Chondrocyte (in vitro differentiated cells): ENCODE results near the gene SPON2. TPM values are rescaled to one million over a fixed set of nuclear protein-coding genes. Genes with fewer than 3 reads are reported as not detected.

Source experiments
- DNase-seq: peaks from one replicate; pipeline ENCODE4 v3.0.0; 2021; ENCODE audit warnings: mixed read lengths, low spot score
- H3K27ac Mint-ChIP-seq: one replicate; pipeline ENCODE4 v1.8.0; 2021; ENCODE audit warnings: mild to moderate bottlenecking, moderate library complexity, mixed read lengths; ENCODE audit not compliant: unreplicated experiment
- H3K27me3 Mint-ChIP-seq: 2 replicates; pipeline ENCODE4 v1.8.0; 2021; ENCODE audit warnings: low read depth, mixed read lengths
- H3K36me3 Mint-ChIP-seq: 2 replicates; pipeline ENCODE4 v1.8.0; 2021; ENCODE audit warnings: low read depth, mixed read lengths
- H3K4me1 Mint-ChIP-seq: 2 replicates; pipeline ENCODE4 v1.8.0; 2021; ENCODE audit warnings: low read depth, mild to moderate bottlenecking, mixed read lengths
- H3K4me3 Mint-ChIP-seq: one replicate; pipeline ENCODE4 v1.8.0; 2021; ENCODE audit warnings: mild to moderate bottlenecking, moderate library complexity, mixed read lengths; ENCODE audit not compliant: unreplicated experiment
- H3K9me3 Mint-ChIP-seq: 2 replicates; pipeline ENCODE4 v1.8.0; 2021; ENCODE audit warnings: low read depth, mixed read lengths
- CTCF ChIP-seq: fragments of 200-600 bp; sonication (generic); IDR thresholded peaks from 2 replicates; pipeline ENCODE4 v1.5.0; 2021; ENCODE audit warnings: antibody characterized with exemption, mild to moderate bottlenecking, moderate library complexity
- total RNA-seq: library from RNA; stranded (reverse); gene quantifications from 3 replicates; pipeline ENCODE4 v1.2.1, GENCODE V29; 2021

The SPON2 gene
- total RNA-seq, 1 donor from 2014 or later, result 158 TPM

- Mint-ChIP-seq H3K4me3 (no peak overlapping the region), H3K9me3 (peaks cover 22% of the 10 kb centered on the region), H3K4me1 (peaks cover 4% of the 10 kb centered on the region), H3K36me3 (peaks cover 12% of the 10 kb centered on the region), H3K27ac (no peak overlapping the region), H3K27me3 (peaks cover 15% of the 10 kb centered on the region)
- TF ChIP-seq CTCF, result no peak
- DNase-seq, result no peak
These were observed 12.0 kb downstream of the SPON2 start for GRCh38 chr4:1160351-1160750.

- TF ChIP-seq CTCF, result no peak
- Mint-ChIP-seq H3K4me1 (peaks cover 16% of the 10 kb centered on the region), H3K36me3 (peaks cover 9% of the 10 kb centered on the region), H3K27me3 (peaks cover 35% of the 10 kb centered on the region), H3K9me3 (peaks cover 16% of the 10 kb centered on the region), H3K4me3 (no peak overlapping the region), H3K27ac (no peak overlapping the region)
- no peak for DNase-seq
These were observed 16.3 kb downstream of the SPON2 start for GRCh38 chr4:1156069-1156468.

GRCh38 chr4:1155314-1155713 is 17.1 kb downstream of the SPON2 start:
- H3K36me3 Mint-ChIP-seq, result peaks cover 9% of the 10 kb centered on the region
- peaks cover 16% of the 10 kb centered on the region for H3K4me1 Mint-ChIP-seq
- peaks cover 16% of the 10 kb centered on the region for H3K9me3 Mint-ChIP-seq
- TF ChIP-seq CTCF, result no peak
- H3K27me3 Mint-ChIP-seq, result peaks cover 33% of the 10 kb centered on the region
- H3K4me3 Mint-ChIP-seq, result no peak overlapping the region
- DNase-seq, result no peak
- H3K27ac Mint-ChIP-seq, result peak overlapping the region; percentile 29

GRCh38 chr4:1154523-1155182 is 17.7 kb downstream of the SPON2 start:
- H3K9me3 Mint-ChIP-seq, result peaks cover 16% of the 10 kb centered on the region
- H3K36me3 Mint-ChIP-seq, result peaks cover 9% of the 10 kb centered on the region
- peaks cover 32% of the 10 kb centered on the region for H3K27me3 Mint-ChIP-seq
- peaks cover 16% of the 10 kb centered on the region for H3K4me1 Mint-ChIP-seq
- peak overlapping the region; percentile 70 for H3K27ac Mint-ChIP-seq
- TF ChIP-seq CTCF, result no peak
- DNase-seq, result no peak
- H3K4me3 Mint-ChIP-seq, result peak overlapping the region; percentile 38

- Mint-ChIP-seq H3K36me3 (peaks cover 10% of the 10 kb centered on the region), H3K27me3 (peaks cover 33% of the 10 kb centered on the region), H3K4me3 (peak overlapping the region; percentile 38), H3K27ac (peak overlapping the region; percentile 70), H3K4me1 (peaks cover 16% of the 10 kb centered on the region), H3K9me3 (peaks cover 16% of the 10 kb centered on the region)
- no peak for DNase-seq
- no peak for TF ChIP-seq CTCF
These were observed 18.3 kb downstream of the SPON2 start for GRCh38 chr4:1154126-1154522.
